ENCODE results near the gene RSRC1. TPM values are rescaled to one million over a fixed set of nuclear protein-coding genes. Genes with fewer than 3 reads are reported as not detected.
"Not testable (repeated sequence)": the region's sequence is repeated elsewhere in the genome, so short reads cannot be mapped to it uniquely, and the experiment has no call there.

The RSRC1 gene
- total and polyA plus RNA-seq, 11 donors, result 9.5 to 24.9 (median 21.3) TPM

GRCh38 chr3:158508481-158508880, 398.6 kb downstream of the RSRC1 start:
- Histone ChIP-seq H3K27me3 (no peaks in the 10 kb centered on the region), H3K36me3 (no peaks in the 10 kb centered on the region), H3K4me3 (no peak overlapping the region), H3K9me3 (peaks cover 0 to 9% (median 0%) of the 10 kb centered on the region in 12 donors), H3K4me1 (no peaks in the 10 kb centered on the region), H3K27ac (no peak overlapping the region)
- DNase-seq, result no peak
- no peak for ATAC-seq
- 74 to 79% (median 76%) methylated on average over 7 of the region's 7 CpGs for WGBS, 4 donors
- intact Hi-C loops (cut with DNase I), result no loop called here
- TF ChIP-seq CTCF (IDR thresholded peaks at IDR 0.05) (no peak), POLR2A (IDR thresholded peaks at IDR 0.05) (no peak)

- DNase-seq (no peak), ATAC-seq (no peak)
- no peaks in the 10 kb centered on the region for H3K36me3 ChIP-seq
- TF ChIP-seq POLR2A (IDR thresholded peaks at IDR 0.05) (no peak), CTCF (IDR thresholded peaks at IDR 0.05) (no peak)
- no peak overlapping the region for H3K27ac ChIP-seq
- no peak overlapping the region for H3K4me3 ChIP-seq
- peaks cover 0 to 18% (median 0%) of the 10 kb centered on the region in 12 donors for H3K9me3 ChIP-seq
- intact Hi-C loops (cut with DNase I), result no loop called here
- no peaks in the 10 kb centered on the region for H3K27me3 ChIP-seq
- H3K4me1 ChIP-seq, result no peaks in the 10 kb centered on the region
- WGBS, 4 donors, result 93 to 100% (median 96%) methylated on average over 1 of the region's 1 CpG
Measured at GRCh38 chr3:158509891-158510290, 400.0 kb downstream of the RSRC1 start.

GRCh38 chr3:158516729-158517128, 406.8 kb downstream of the RSRC1 start:
- Histone ChIP-seq H3K9me3 (peaks cover 0 to 22% (median 0%) of the 10 kb centered on the region in 12 donors), H3K4me1 (peaks cover 0 to 12% (median 0%) of the 10 kb centered on the region in 12 donors)
- intact Hi-C loops (cut with DNase I); H3K36me3 ChIP-seq; H3K27ac ChIP-seq; H3K4me3 ChIP-seq; H3K27me3 ChIP-seq; ATAC-seq: not testable (repeated sequence)
- DNase-seq, result peak in 1 of 5 donors; percentile 34
- 92 to 97% (median 96%) methylated on average over 22 of the region's 22 CpGs for WGBS, 4 donors

GRCh38 chr3:158519776-158520175, 409.9 kb downstream of the RSRC1 start:
- Histone ChIP-seq H3K4me1 (peaks cover 0 to 16% (median 0%) of the 10 kb centered on the region in 12 donors), H3K4me3 (no peak overlapping the region), H3K27me3 (no peaks in the 10 kb centered on the region), H3K9me3 (peaks cover 0 to 13% (median 0%) of the 10 kb centered on the region in 12 donors), H3K36me3 (no peaks in the 10 kb centered on the region), H3K27ac (no peak overlapping the region)
- TF ChIP-seq CTCF (IDR thresholded peaks at IDR 0.05), result no peak
- no peak for TF ChIP-seq POLR2A (IDR thresholded peaks at IDR 0.05)
- 49 to 65% (median 54%) methylated on average over 1 of the region's 1 CpG for WGBS, 4 donors
- DNase-seq, result no peak
- ATAC-seq, result no peak
- intact Hi-C loops (cut with DNase I), result loop anchor here in 2 of 10 donors (10.0 kb wide), 2 partner anchors 85 to 905 kb away; no protein-coding TSS in a partner anchor

- Histone ChIP-seq H3K27ac (no peak overlapping the region), H3K9me3 (peaks cover 0 to 18% (median 0%) of the 10 kb centered on the region in 12 donors), H3K4me3 (no peak overlapping the region), H3K36me3 (no peaks in the 10 kb centered on the region), H3K4me1 (peaks cover 0 to 16% (median 0%) of the 10 kb centered on the region in 12 donors), H3K27me3 (no peaks in the 10 kb centered on the region)
- intact Hi-C loops (cut with DNase I), result loop anchor here in 2 of 10 donors (10.0 kb wide), 2 partner anchors 86 to 906 kb away; no protein-coding TSS in a partner anchor
- ATAC-seq (no peak), DNase-seq (no peak)
- TF ChIP-seq POLR2A (IDR thresholded peaks at IDR 0.05) (no peak), CTCF (IDR thresholded peaks at IDR 0.05) (no peak)
Measured at GRCh38 chr3:158520433-158520832, 410.5 kb downstream of the RSRC1 start.
